IMR-90 (cell line): Measurements from ENCODE around the gene DIPK1A. TPM values are rescaled to one million over a fixed set of nuclear protein-coding genes. Genes with fewer than 3 reads are reported as not detected.

Experiments used
- ATAC-seq: fragments of 200-7000 bp; cut with Tn5 transposase; 2 replicates; pipeline ENCODE4 v1.9.1; 2020; ENCODE audit warnings: low read depth, mild to moderate bottlenecking, moderate library complexity
- BruUV-seq: library from RNA; stranded (reverse); fragments of 400-500 nt; replicated peaks from 2 replicates; lab custom pipeline; 2021; lab: Mats Ljungman, UMichigan
- CTCF ChIA-PET: fragments of 300-600 bp; formaldehyde crosslinking; extraction: SDS; loops from one replicate; lab custom pipeline; 2021; ENCODE audit warnings: antibody characterized with exemption; lab: Yijun Ruan, JAX
- POLR2A ChIA-PET: fragments of 300-600 bp; sonication (Branson Sonifier 250); formaldehyde crosslinking; loops from one replicate; lab custom pipeline; 2022; ENCODE audit warnings: antibody characterized with exemption; ENCODE audit not compliant: unreplicated experiment; lab: Charles Lee
- DNase-seq: peaks from one replicate; pipeline ENCODE4 v3.0.0; 2013
- H2AFZ ChIP-seq: replicated peaks from 2 replicates; pipeline ENCODE3; 2013; ENCODE audit warnings: low read length, mild to moderate bottlenecking; ENCODE audit not compliant: poor library complexity
- H2AK5ac ChIP-seq: 2 replicates; pipeline ENCODE4 v1.6.1; 2013; ENCODE audit warnings: low read depth, low read length, inconsistent platforms
- H2AK9ac ChIP-seq: replicated peaks from 2 replicates; pipeline ENCODE3; 2013; ENCODE audit warnings: mild to moderate bottlenecking, low read depth, low read length, moderate library complexity; ENCODE audit not compliant: poor library complexity
- H2BK120ac ChIP-seq: 2 replicates; pipeline ENCODE4 v1.6.1; 2013; ENCODE audit warnings: low read depth, low read length, inconsistent platforms
- H2BK15ac ChIP-seq: 3 replicates; pipeline ENCODE4 v1.6.1; 2013; ENCODE audit warnings: low read depth, low read length, inconsistent platforms
- H2BK20ac ChIP-seq: 2 replicates; pipeline ENCODE4 v1.6.1; 2013; ENCODE audit warnings: low read depth, mild to moderate bottlenecking, inconsistent platforms, low read length, moderate library complexity
- H2BK5ac ChIP-seq: 2 replicates; pipeline ENCODE4 v1.6.1; 2013; ENCODE audit warnings: mild to moderate bottlenecking, low read depth, low read length, inconsistent platforms; ENCODE audit not compliant: poor library complexity, severe bottlenecking
- H3K14ac ChIP-seq: replicated peaks from 2 replicates; pipeline ENCODE4 v1.6.1; 2013; ENCODE audit warnings: low read depth, low read length, inconsistent platforms
- H3K18ac ChIP-seq: 2 replicates; pipeline ENCODE4 v1.6.1; 2013; ENCODE audit warnings: low read depth, low read length, control low read depth
- H3K23ac ChIP-seq: 2 replicates; pipeline ENCODE4 v1.6.1; 2013; ENCODE audit warnings: low read depth, low read length, inconsistent platforms
- H3K27ac ChIP-seq: 2 replicates; pipeline ENCODE4 v1.5.1; 2013; ENCODE audit warnings: mild to moderate bottlenecking, control low read depth, low read length; ENCODE audit not compliant: insufficient read depth
- H3K27me3 ChIP-seq: 2 replicates; pipeline ENCODE4 v1.6.1; 2013; ENCODE audit warnings: low read length; ENCODE audit not compliant: control insufficient read depth, insufficient read depth
- H3K36me3 ChIP-seq: 2 replicates; pipeline ENCODE4 v1.6.1; 2013; ENCODE audit warnings: low read length, mixed read lengths; ENCODE audit not compliant: control insufficient read depth, insufficient read depth
- H3K4ac ChIP-seq: 2 replicates; pipeline ENCODE4 v1.6.1; 2013; ENCODE audit warnings: low read depth, low read length, inconsistent platforms
- H3K4me1 ChIP-seq: 2 replicates; pipeline ENCODE4 v1.6.1; 2013; ENCODE audit warnings: low read length, mixed read lengths; ENCODE audit not compliant: control insufficient read depth, insufficient read depth
- H3K4me2 ChIP-seq: 2 replicates; pipeline ENCODE4 v1.6.1; 2013; ENCODE audit warnings: low read depth, mild to moderate bottlenecking, control low read depth, low read length, moderate library complexity
- H3K4me3 ChIP-seq: 2 replicates; pipeline ENCODE4 v1.5.1; 2013; ENCODE audit warnings: low read depth, mild to moderate bottlenecking, control low read depth, low read length, moderate library complexity; ENCODE audit not compliant: insufficient read depth
- H3K56ac ChIP-seq: 2 replicates; pipeline ENCODE4 v1.6.1; 2013; ENCODE audit warnings: low read length, inconsistent platforms; ENCODE audit not compliant: insufficient read depth; ENCODE audit errors: extremely low read depth
- H3K79me1 ChIP-seq, 2 experiments: 2 replicates each; pipeline ENCODE4 v1.6.1; 2013; ENCODE audit warnings: low read length in 2 of 2, inconsistent platforms in 1 of 2, low read depth in 1 of 2
- H3K9ac ChIP-seq: 2 replicates; pipeline ENCODE4 v1.6.1; 2013; ENCODE audit warnings: low read depth, low read length, control low read depth
- H3K9me1 ChIP-seq: 2 replicates; pipeline ENCODE4 v1.6.1; 2013; ENCODE audit warnings: low read length, inconsistent platforms; ENCODE audit not compliant: insufficient read depth
- H3K9me3 ChIP-seq: 2 replicates; pipeline ENCODE4 v1.6.1; 2013; ENCODE audit warnings: low read length; ENCODE audit not compliant: control insufficient read depth, insufficient read depth
- H4K20me1 ChIP-seq: 2 replicates; pipeline ENCODE4 v1.6.1; 2013; ENCODE audit warnings: low read length, inconsistent platforms; ENCODE audit not compliant: insufficient read depth
- H4K5ac ChIP-seq: 2 replicates; pipeline ENCODE4 v1.6.1; 2013; ENCODE audit warnings: mild to moderate bottlenecking, low read depth, low read length, control low read depth
- H4K8ac ChIP-seq, 2 experiments: 2 replicates each; pipeline ENCODE4 v1.6.1; 2013; ENCODE audit warnings: low read depth in 2 of 2, low read length in 2 of 2, control low read depth in 1 of 2, inconsistent platforms in 1 of 2
- H4K91ac ChIP-seq: 2 replicates; pipeline ENCODE4 v1.6.1; 2013; ENCODE audit warnings: low read depth, low read length, inconsistent platforms; ENCODE audit not compliant: insufficient read depth
- BHLHE40 ChIP-seq: fragments of 150-350 bp; IDR thresholded peaks from 2 replicates; pipeline ENCODE4 v1.6.1; 2016; ENCODE audit warnings: mild to moderate bottlenecking, low read depth, low read length
- FOS ChIP-seq: fragments of 150-350 bp; IDR thresholded peaks from 2 replicates; pipeline ENCODE4 v1.6.1; 2016; ENCODE audit warnings: low read depth, low read length
- WGBS, 2 experiments: methylation state at CpG; one replicate each; pipeline versions ENCODE4 v1.1.5 to v1.1.7; 2013; ENCODE audit warnings: missing lambda C conversion rate in 2 of 2; ENCODE audit not compliant: insufficient read length in 1 of 2; ENCODE audit errors: extremely low coverage in 2 of 2; 5-methylcytosine and 5-hydroxymethylcytosine counted together
- dilution Hi-C: fragments of 300-500 bp; cut with HindIII; formaldehyde crosslinking; loops from one replicate; pipeline ENCODE4 v1.14.3; 2018; ENCODE audit warnings: low sequenced_read_pairs; ENCODE audit not compliant: unreplicated experiment
- in situ Hi-C: fragments of 300-500 bp; cut with MboI; formaldehyde crosslinking; loops from 3 replicates; pipeline ENCODE4 v1.14.3; 2019; ENCODE audit warnings: low sequenced_read_pairs, inconsistent platforms, mixed read lengths
- intact Hi-C: fragments of 100-400 bp; cut with micrococcal nuclease; formaldehyde crosslinking; loops from 2 replicates; pipeline ENCODE4 v1.10.0; 2022
- polyA plus RNA-seq, 3 experiments: library from polyadenylated mRNA; depleted of rRNA; stranded (reverse); fragments of >200 nt; gene quantifications; 2 replicates each; pipeline ENCODE4 v1.2.3, GENCODE V29; 2012; ENCODE audit warnings: low replicate concordance in 1 of 3
- total RNA-seq: library from RNA; depleted of rRNA; stranded (reverse); fragments of >200 nt; gene quantifications from 2 replicates; pipeline ENCODE4 v1.2.3, GENCODE V29; 2012

The DIPK1A gene
- total and polyA plus RNA-seq, 2 of the 4 experiments (the other 2 are of a cell fraction), result 4.7 to 5.7 TPM

DNA sequence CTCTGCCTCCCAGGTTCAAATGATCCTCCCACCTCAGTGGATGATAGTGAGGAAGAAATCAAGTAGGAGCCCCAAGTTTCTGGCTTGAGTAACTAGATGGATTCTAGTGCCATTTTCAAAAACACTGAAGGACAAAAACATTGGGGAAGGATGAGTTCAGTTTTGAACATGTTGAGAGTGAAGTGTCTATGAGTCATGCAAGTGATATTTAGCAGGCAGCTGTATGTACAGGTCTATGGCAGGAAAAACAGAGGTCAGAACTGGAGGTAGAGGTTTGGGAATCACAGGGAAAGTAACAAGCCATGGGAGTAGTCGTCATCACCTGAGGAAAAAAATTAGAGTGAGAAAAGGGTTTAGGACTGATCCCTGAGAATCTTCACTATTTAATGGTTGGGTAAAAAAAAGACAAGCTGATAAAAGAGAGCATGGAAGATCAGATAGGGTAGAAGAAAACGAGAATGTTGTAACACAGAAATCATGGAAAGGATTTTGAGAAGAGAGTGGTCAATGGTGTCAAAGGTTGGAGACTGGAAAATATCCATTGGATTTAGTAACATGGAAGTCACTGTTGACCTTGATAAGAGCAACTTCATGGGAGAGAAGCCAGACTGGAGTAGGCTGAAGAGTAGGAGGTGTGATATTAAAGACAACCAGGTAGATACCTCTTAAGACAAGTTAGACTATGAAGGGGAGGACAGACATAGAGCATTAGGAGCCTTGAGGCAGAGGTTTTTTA is 53.1 kb downstream of the DIPK1A start:
- H3K4me3 ChIP-seq, result no peak overlapping the region
- ChIA-PET CTCF (interaction anchor here (2.2 kb wide), 1 partner anchor 24 kb away, joined by 7 read pairs; no protein-coding TSS in a partner anchor), POLR2A (no interaction called here)
- H2AK9ac ChIP-seq, result no peak overlapping the region
- no peak overlapping the region for H3K9ac ChIP-seq
- H3K23ac ChIP-seq, result peak overlapping the region; percentile 15; the same call in 1 of the 2 replicates
- intact Hi-C loops, result loop anchor here (5.0 kb wide), 1 partner anchor 41 kb away; no protein-coding TSS in a partner anchor
- H3K14ac ChIP-seq, result peak overlapping the region; percentile 65
- DNase-seq (peak; percentile 51), ATAC-seq (0 out of 2 replicates have a peak, but pooled peaks have one; percentile 21)
- H2BK20ac ChIP-seq, result peak overlapping the region; percentile 81
- 0 out of 3 replicates have a peak overlapping the region, but pooled peaks have one; percentile 95 for H2BK15ac ChIP-seq
- peak overlapping the region; percentile 33; the same call in 1 of the 2 replicates for H3K18ac ChIP-seq
- H3K9me3 ChIP-seq, result no peaks in the 10 kb centered on the region
- dilution Hi-C loops, result no loop called here
- no peak overlapping the region for H3K4me2 ChIP-seq
- peak overlapping the region; percentile 34; the same call in 1 of the 2 replicates for H3K56ac ChIP-seq
- peak overlapping the region; percentile 83 for H2BK120ac ChIP-seq
- H3K36me3 ChIP-seq, result no peaks in the 10 kb centered on the region
- H4K91ac ChIP-seq, result no peak overlapping the region
- no peaks in the 10 kb centered on the region for H3K27me3 ChIP-seq
- no peak for TF ChIP-seq BHLHE40
- TF ChIP-seq FOS, result 0 out of 2 replicates have a peak, but pooled peaks have one; percentile 28
- peak overlapping the region; percentile 51 for H2BK5ac ChIP-seq
- WGBS, 2 experiments, result 89% methylated on average over 2 of the region's 2 CpGs; no CpG with 5 or more reads in 1 of the 2 experiments
- in situ Hi-C loops, result no loop called here
- H3K79me1 ChIP-seq, result peaks cover 2 to 15% of the 10 kb centered on the region in 2 experiments; a peak in 3 of 4 replicates
- H4K20me1 ChIP-seq, result no peaks in the 10 kb centered on the region; the same call in 1 of the 2 replicates
- no peak overlapping the region for H2AFZ ChIP-seq
- BruUV-seq, result no TSS peak
- peaks cover 14% of the 10 kb centered on the region for H3K4me1 ChIP-seq
- H3K9me1 ChIP-seq, result no peaks in the 10 kb centered on the region; the same call in 1 of the 2 replicates
- peak overlapping the region; percentile 90 for H2AK5ac ChIP-seq
- H4K8ac ChIP-seq, result peak overlapping the region in 1 of 2 experiments; percentile 71; a peak in 2 of 4 replicates
- peak overlapping the region; percentile 78; the same call in 1 of the 2 replicates for H3K4ac ChIP-seq
- H3K27ac ChIP-seq, result no peak overlapping the region; the same call in 1 of the 2 replicates
- no peak overlapping the region for H4K5ac ChIP-seq
